ENCODE data around the gene SOS1. TPM values are rescaled to one million over a fixed set of nuclear protein-coding genes. Genes with fewer than 3 reads are reported as not detected.
A peak's percentile ranks its signal among the peaks of the same experiment; 100 is the strongest.
"Not testable (repeated sequence)": the region's sequence is repeated elsewhere in the genome, so short reads cannot be mapped to it uniquely, and the experiment has no call there.

Gene SOS1
- total RNA-seq, 1 experiment from 2014 or later, result 28.7 TPM

DNA sequence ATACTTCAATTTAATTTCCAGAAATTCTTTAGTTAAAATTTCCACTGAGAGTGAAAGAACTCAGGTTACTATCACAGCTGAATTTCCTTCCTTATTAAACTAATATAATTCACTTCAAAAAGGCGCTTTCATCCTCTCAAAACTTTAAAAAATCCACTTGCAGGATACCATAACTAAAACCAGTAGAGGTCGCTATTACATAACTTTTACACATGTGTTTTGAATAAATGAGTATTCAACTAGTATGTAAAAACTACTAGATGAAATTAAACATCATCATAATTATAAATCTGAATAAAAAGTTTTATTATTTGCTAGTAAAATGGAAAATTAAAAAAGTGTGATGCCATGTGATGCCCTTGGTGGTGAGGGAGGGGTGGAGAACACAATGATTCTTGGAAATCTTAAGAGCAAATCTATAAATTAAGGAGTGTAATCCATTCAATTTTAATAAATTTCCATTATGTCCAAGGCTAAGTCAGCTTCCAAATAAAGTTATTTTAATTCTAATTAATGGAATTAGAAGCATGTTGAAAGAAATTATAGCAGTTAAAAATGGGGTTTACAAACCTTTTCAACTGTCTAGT is 61.4 kb downstream of the SOS1 start:
- CTCF ChIA-PET, result interaction anchor here (0.6 to 1.5 kb wide), 3 partner anchors 23 to 170 kb away, joined by 5 to 15 read pairs (median 6); no protein-coding TSS in a partner anchor
- ATAC-seq, result no peak
- in situ Hi-C loops (cut with HindIII; ENCODE audit: low pct_unique_long_range_greater_than_20kb, low sequenced_read_pairs), result no loop called here

DNA sequence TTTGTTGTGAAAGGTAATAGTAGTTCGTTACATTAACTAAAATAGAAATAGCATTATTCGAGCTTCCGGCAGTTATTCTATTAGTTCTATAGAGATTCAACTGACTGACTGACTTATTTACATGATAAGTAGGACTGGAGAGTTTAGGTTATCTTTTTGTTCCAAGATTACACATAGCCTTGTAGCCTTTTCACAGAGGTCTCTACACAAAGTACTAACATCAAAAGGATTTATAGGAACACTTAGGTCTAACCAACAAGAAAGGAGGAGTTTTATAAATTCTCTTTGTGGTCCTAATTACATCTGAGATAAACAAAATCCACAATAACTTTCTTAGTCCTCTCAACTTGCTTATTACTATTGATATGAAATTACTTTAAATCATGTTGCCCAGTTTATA is 62.8 kb downstream of the SOS1 start:
- TF ChIP-seq SIN3A (IDR thresholded peaks at IDR 0.05; ENCODE audit: borderline replicate concordance, insufficient read depth, low read depth, low read length) (no peak), TCF7L2 (IDR thresholded peaks at IDR 0.05; ENCODE audit: low read depth, low read length) (no peak), POLR2AphosphoS5 (IDR thresholded peaks at IDR 0.05; ENCODE audit: low read depth, low read length) (no peak)
- TF ChIP-seq, protein P1, sequence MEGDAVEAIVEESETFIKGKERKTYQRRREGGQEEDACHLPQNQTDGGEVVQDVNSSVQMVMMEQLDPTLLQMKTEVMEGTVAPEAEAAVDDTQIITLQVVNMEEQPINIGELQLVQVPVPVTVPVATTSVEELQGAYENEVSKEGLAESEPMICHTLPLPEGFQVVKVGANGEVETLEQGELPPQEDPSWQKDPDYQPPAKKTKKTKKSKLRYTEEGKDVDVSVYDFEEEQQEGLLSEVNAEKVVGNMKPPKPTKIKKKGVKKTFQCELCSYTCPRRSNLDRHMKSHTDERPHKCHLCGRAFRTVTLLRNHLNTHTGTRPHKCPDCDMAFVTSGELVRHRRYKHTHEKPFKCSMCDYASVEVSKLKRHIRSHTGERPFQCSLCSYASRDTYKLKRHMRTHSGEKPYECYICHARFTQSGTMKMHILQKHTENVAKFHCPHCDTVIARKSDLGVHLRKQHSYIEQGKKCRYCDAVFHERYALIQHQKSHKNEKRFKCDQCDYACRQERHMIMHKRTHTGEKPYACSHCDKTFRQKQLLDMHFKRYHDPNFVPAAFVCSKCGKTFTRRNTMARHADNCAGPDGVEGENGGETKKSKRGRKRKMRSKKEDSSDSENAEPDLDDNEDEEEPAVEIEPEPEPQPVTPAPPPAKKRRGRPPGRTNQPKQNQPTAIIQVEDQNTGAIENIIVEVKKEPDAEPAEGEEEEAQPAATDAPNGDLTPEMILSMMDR (IDR thresholded peaks at IDR 0.05), result no peak
- TF ChIP-seq, protein P2, sequence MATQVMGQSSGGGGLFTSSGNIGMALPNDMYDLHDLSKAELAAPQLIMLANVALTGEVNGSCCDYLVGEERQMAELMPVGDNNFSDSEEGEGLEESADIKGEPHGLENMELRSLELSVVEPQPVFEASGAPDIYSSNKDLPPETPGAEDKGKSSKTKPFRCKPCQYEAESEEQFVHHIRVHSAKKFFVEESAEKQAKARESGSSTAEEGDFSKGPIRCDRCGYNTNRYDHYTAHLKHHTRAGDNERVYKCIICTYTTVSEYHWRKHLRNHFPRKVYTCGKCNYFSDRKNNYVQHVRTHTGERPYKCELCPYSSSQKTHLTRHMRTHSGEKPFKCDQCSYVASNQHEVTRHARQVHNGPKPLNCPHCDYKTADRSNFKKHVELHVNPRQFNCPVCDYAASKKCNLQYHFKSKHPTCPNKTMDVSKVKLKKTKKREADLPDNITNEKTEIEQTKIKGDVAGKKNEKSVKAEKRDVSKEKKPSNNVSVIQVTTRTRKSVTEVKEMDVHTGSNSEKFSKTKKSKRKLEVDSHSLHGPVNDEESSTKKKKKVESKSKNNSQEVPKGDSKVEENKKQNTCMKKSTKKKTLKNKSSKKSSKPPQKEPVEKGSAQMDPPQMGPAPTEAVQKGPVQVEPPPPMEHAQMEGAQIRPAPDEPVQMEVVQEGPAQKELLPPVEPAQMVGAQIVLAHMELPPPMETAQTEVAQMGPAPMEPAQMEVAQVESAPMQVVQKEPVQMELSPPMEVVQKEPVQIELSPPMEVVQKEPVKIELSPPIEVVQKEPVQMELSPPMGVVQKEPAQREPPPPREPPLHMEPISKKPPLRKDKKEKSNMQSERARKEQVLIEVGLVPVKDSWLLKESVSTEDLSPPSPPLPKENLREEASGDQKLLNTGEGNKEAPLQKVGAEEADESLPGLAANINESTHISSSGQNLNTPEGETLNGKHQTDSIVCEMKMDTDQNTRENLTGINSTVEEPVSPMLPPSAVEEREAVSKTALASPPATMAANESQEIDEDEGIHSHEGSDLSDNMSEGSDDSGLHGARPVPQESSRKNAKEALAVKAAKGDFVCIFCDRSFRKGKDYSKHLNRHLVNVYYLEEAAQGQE (IDR thresholded peaks at IDR 0.05; ENCODE audit: insufficient read depth in 1 of 2, low read depth in 2 of 2, low read length in 1 of 2), result no peak
- H3K27ac ChIP-seq (ENCODE audit: low read length), result no peak overlapping the region
- ATAC-seq (no peak), DNase-seq (ENCODE audit: low read depth, low spot score) (no peak)
- intact Hi-C loops (cut with micrococcal nuclease; ENCODE audit: unreplicated experiment), result no loop called here
- in situ Hi-C loops (cut with HindIII; ENCODE audit: low pct_unique_long_range_greater_than_20kb, low sequenced_read_pairs), result no loop called here
- CTCF ChIA-PET, result interaction anchor here (1.5 kb wide), 1 partner anchor 169 kb away, joined by 6 read pairs; no protein-coding TSS in a partner anchor
- BruUV-seq (replicated peaks), result no TSS peak
- H3K36me3 ChIP-seq (ENCODE audit: control insufficient read depth, insufficient read depth, low read length), result peaks cover 15% of the 10 kb centered on the region
- H3K4me1 ChIP-seq (ENCODE audit: control insufficient read depth, insufficient read depth, low read length), result no peaks in the 10 kb centered on the region
- no peak overlapping the region for H3K4me3 ChIP-seq (ENCODE audit: low read depth in 2 of 2, low read length in 2 of 2)
- POLR2A ChIA-PET, result no interaction called here
- H3K27me3 ChIP-seq (ENCODE audit: control insufficient read depth, insufficient read depth, low read length), result no peaks in the 10 kb centered on the region
- H3K9me3 ChIP-seq (ENCODE audit: control insufficient read depth, insufficient read depth, low read depth, low read length), result no peaks in the 10 kb centered on the region

More for the DNA sequence above, 61.4 kb downstream of the SOS1 start:
- intact Hi-C loops (cut with micrococcal nuclease; ENCODE audit: unreplicated experiment), result no loop called here
- peak; percentile 20 for DNase-seq (ENCODE audit: low read depth, low spot score)
- TF ChIP-seq TCF7L2 (IDR thresholded peaks at IDR 0.05; ENCODE audit: low read depth, low read length), result no peak
- TF ChIP-seq POLR2AphosphoS5 (IDR thresholded peaks at IDR 0.05; ENCODE audit: low read depth, low read length), result no peak
- TF ChIP-seq, protein P1 (IDR thresholded peaks at IDR 0.05), result peak; percentile 66; the same call in 1 of the 2 replicates
- TF ChIP-seq, protein P2 (IDR thresholded peaks at IDR 0.05; ENCODE audit: insufficient read depth in 1 of 2, low read depth in 2 of 2, low read length in 1 of 2), result no peak
- no TSS peak for BruUV-seq (replicated peaks)
- Histone ChIP-seq H3K4me1 (ENCODE audit: control insufficient read depth, insufficient read depth, low read length) (no peaks in the 10 kb centered on the region), H3K27me3 (ENCODE audit: control insufficient read depth, insufficient read depth, low read length) (no peaks in the 10 kb centered on the region), H3K36me3 (ENCODE audit: control insufficient read depth, insufficient read depth, low read length) (peaks cover 12% of the 10 kb centered on the region), H3K9me3 (ENCODE audit: control insufficient read depth, insufficient read depth, low read depth, low read length) (no peaks in the 10 kb centered on the region), H3K27ac (ENCODE audit: low read length) (no peak overlapping the region), H3K4me3 (ENCODE audit: low read depth in 2 of 2, low read length in 2 of 2) (no peak overlapping the region)
- POLR2A ChIA-PET, result interaction anchor here (0.7 kb wide), 1 partner anchor 225 kb away, joined by 3 read pairs; no protein-coding TSS in a partner anchor

DNA sequence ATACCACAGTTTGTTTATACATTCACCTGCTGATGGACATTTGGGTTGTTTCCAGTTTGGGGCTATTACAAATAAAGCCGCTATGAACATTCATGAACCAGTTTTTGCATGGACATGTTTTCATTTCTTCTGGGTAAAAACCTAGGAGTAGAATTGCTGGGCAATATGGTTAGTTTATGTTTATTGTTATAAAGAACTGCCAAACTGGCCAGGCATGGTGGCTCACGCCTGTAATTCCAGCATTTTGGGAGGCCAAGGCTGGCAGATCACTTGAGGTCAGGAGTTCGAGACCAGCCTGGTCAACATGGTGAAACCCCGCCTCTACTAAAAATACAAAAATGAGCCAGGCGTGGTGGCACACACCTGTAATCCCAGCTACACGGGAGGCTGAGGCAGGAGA is 68.2 kb downstream of the SOS1 start:
- POLR2A ChIA-PET; BruUV-seq (replicated peaks); ATAC-seq; H3K27ac ChIP-seq (ENCODE audit: low read length); intact Hi-C loops (cut with micrococcal nuclease; ENCODE audit: unreplicated experiment); H3K4me3 ChIP-seq (ENCODE audit: low read depth in 2 of 2, low read length in 2 of 2); DNase-seq (ENCODE audit: low read depth, low spot score); H3K4me1 ChIP-seq (ENCODE audit: control insufficient read depth, insufficient read depth, low read length); H3K27me3 ChIP-seq (ENCODE audit: control insufficient read depth, insufficient read depth, low read length); in situ Hi-C loops (cut with HindIII; ENCODE audit: low pct_unique_long_range_greater_than_20kb, low sequenced_read_pairs); H3K9me3 ChIP-seq (ENCODE audit: control insufficient read depth, insufficient read depth, low read depth, low read length); CTCF ChIA-PET: not testable (repeated sequence)
- peaks cover 15% of the 10 kb centered on the region for H3K36me3 ChIP-seq (ENCODE audit: control insufficient read depth, insufficient read depth, low read length)

All from Panc1 (cell line).